Bronchial epithelial cell (primary cell): ENCODE results near the gene SEC14L5. TPM values are rescaled to one million over a fixed set of nuclear protein-coding genes. Genes with fewer than 3 reads are reported as not detected.

Source experiments
- DNase-seq: peaks from one replicate; pipeline ENCODE4 v3.0.0-alpha.2; 2010; ENCODE audit warnings: low read depth
- FAIRE-seq: peaks from 2 replicates; lab custom pipeline; 2011; peaks lifted over from hg19 to GRCh38; lab: Jason Lieb, UNC
- H3K27me3 ChIP-seq: 2 replicates; pipeline ENCODE4 v1.5.1; 2011; ENCODE audit warnings: low read length; ENCODE audit not compliant: control insufficient read depth, insufficient read depth
- H3K36me3 ChIP-seq: 2 replicates; pipeline ENCODE4 v1.5.1; 2011; ENCODE audit warnings: low read length; ENCODE audit not compliant: control insufficient read depth, insufficient read depth
- H3K4me3 ChIP-seq: 2 replicates; pipeline ENCODE4 v1.5.1; 2011; ENCODE audit warnings: mild to moderate bottlenecking, low read depth, low read length, control low read depth
- total RNA-seq: library from RNA; depleted of rRNA; stranded (reverse); fragments of >200 nt; gene quantifications from 2 replicates; pipeline ENCODE4 v1.2.1, GENCODE V29; 2014
- TF ChIP-seq, protein P1 (sequence below): IDR thresholded peaks from 2 replicates; pipeline ENCODE4 v1.5.1; 2011; ENCODE audit warnings: mild to moderate bottlenecking, moderate library complexity, low read length, control low read depth, inconsistent platforms; ENCODE audit not compliant: insufficient read depth, severe bottlenecking

Gene SEC14L5
- total RNA-seq, 1 donor from 2014 or later = under 0.01 TPM

DNA sequence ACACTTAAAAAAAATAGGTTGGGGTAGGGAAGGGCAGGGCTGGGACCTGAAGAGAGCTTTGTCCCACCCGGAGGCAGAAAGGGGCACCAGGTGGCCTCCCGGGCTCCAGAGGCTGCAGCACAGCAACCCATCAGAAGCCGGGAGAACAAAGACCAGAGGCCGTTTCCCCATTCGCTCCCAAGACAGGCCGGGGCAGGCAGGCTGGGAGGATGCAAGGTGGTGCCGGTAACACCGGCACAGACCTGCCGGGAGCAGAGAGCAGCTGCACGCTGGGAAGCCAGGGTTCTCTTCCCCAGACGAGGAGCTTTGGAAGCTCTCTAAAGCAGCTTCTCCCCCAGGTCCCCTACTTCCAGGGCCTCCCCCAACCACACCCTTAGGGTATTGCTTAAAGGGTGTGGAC, 26.7 kb upstream of the SEC14L5 start:
- H3K4me3 ChIP-seq = no peak overlapping the region
- FAIRE-seq (no peak), DNase-seq (no peak)
- TF ChIP-seq, protein P1, sequence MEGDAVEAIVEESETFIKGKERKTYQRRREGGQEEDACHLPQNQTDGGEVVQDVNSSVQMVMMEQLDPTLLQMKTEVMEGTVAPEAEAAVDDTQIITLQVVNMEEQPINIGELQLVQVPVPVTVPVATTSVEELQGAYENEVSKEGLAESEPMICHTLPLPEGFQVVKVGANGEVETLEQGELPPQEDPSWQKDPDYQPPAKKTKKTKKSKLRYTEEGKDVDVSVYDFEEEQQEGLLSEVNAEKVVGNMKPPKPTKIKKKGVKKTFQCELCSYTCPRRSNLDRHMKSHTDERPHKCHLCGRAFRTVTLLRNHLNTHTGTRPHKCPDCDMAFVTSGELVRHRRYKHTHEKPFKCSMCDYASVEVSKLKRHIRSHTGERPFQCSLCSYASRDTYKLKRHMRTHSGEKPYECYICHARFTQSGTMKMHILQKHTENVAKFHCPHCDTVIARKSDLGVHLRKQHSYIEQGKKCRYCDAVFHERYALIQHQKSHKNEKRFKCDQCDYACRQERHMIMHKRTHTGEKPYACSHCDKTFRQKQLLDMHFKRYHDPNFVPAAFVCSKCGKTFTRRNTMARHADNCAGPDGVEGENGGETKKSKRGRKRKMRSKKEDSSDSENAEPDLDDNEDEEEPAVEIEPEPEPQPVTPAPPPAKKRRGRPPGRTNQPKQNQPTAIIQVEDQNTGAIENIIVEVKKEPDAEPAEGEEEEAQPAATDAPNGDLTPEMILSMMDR = no peak
- H3K27me3 ChIP-seq = no peaks in the 10 kb centered on the region
- H3K36me3 ChIP-seq = peaks cover 24% of the 10 kb centered on the region

DNA sequence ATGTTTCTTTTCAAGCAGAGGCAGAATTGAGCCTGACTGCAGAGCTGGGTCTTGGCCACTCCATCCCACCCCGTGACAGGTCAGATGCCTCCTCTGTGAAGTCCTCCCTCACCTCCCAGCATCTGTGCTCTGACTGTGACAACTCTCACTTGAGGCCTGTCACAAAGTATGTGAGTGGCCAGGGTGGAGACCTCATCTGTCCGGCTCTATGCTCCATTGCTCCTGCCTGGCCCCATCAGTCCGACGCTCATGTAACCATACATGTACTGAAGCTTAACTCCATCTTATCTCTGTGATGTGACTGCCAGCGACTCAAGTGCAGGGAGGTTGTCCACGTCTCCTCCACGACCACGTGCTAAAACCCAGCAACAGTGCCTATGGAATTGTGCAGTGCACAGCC, 24.7 kb upstream of the SEC14L5 start:
- TF ChIP-seq, protein P1 = no peak
- Histone ChIP-seq H3K36me3 (peaks cover 17% of the 10 kb centered on the region), H3K4me3 (no peak overlapping the region), H3K27me3 (no peaks in the 10 kb centered on the region)
- DNase-seq (no peak), FAIRE-seq (no peak)

DNA sequence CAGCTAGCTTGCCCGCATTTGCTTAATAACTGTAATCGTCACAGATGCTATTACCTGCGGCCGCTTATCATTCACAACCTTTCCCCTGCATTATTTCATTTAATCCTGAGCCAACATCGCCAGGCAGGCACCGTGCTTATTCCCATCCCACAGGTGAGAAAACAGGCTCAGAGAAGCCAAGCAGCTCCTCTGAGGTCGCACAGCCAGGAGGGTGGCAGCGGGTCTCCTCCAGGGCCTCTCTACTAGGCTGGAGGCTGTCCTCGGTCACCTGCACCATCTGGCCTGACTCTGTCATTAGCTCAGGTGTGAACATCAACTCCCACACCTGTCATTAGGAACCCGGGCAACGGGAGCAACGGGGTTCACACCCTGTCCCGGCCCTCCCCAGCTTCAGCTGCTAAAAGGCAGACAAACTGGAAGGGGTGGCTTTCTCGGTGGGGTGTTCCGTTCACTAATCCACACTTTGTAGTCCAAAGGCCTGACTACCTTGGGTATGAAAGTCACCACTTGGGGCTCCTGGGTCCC, 24.2 kb upstream of the SEC14L5 start:
- FAIRE-seq (no peak), DNase-seq (no peak)
- Histone ChIP-seq H3K27me3 (no peaks in the 10 kb centered on the region), H3K4me3 (no peak overlapping the region), H3K36me3 (peaks cover 16% of the 10 kb centered on the region)
- TF ChIP-seq, protein P1 = no peak

GRCh38 chr16:4934591-4934990, 23.5 kb upstream of the SEC14L5 start:
- TF ChIP-seq, protein P1 = no peak
- no peak for DNase-seq
- FAIRE-seq = peak; percentile 64
- Histone ChIP-seq H3K36me3 (peaks cover 11% of the 10 kb centered on the region), H3K27me3 (no peaks in the 10 kb centered on the region), H3K4me3 (no peak overlapping the region)

- DNase-seq (peak; percentile 43), FAIRE-seq (no peak)
- TF ChIP-seq, protein P1 = no peak
- Histone ChIP-seq H3K4me3 (peak overlapping the region; percentile 79), H3K36me3 (peaks cover 11% of the 10 kb centered on the region), H3K27me3 (no peaks in the 10 kb centered on the region)
These were observed 22.8 kb upstream of the SEC14L5 start for GRCh38 chr16:4935241-4935855.
